ENCODE results near the gene UBTF. TPM values are rescaled to one million over a fixed set of nuclear protein-coding genes. Genes with fewer than 3 reads are reported as not detected.

UBTF gene
- total RNA-seq, 6 experiments from 2014 or later: 58.6 to 69.1 (median 65.6) TPM

DNA sequence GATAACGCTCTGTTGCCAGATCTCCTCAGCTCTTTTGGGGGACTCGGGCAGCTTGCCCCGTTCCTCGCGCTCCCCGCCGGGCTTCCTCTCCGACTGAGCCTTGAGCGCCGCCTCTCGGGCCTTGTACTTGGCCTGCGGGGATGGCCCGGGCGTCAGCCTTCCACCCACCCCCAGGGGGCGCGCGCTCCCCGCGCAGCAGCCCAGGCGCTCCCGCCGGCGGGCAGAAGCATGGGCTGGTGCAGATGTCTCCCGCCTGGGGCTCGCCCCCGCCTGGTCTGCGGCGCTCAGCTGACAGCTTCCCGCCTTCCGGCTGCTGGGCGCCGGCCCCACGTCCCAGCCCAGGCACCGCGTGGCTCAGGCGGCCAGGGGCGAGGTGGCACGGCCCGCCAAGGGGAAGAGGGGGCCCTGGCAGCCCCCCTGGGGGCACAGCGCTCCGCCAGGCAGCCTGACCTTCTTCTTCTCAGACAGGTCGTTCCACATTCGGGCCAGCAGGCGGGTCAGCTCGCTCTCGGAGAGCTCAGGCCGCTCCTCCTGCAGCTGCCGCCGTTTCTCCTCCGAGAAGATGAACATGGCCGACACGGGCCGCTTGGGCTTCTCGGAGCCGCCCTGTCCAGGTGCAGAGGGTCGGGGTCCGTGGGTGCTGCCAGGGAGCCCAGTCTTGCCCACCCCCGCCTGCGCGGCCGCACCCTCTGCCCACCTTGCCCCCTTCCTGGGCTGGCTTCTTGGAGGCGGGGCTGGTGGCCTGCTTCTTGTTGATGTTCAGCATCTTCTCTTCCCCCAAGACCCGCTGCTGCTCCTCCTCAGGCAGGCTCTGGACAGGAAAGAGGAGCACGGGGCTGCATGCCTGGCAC, 8.9 kb downstream of the UBTF start:
- peaks cover 35% of the 10 kb centered on the region for H3K4me1 Mint-ChIP-seq (ENCODE audit: low read depth)
- H3K27ac Mint-ChIP-seq: peak overlapping the region; percentile 72

DNA sequence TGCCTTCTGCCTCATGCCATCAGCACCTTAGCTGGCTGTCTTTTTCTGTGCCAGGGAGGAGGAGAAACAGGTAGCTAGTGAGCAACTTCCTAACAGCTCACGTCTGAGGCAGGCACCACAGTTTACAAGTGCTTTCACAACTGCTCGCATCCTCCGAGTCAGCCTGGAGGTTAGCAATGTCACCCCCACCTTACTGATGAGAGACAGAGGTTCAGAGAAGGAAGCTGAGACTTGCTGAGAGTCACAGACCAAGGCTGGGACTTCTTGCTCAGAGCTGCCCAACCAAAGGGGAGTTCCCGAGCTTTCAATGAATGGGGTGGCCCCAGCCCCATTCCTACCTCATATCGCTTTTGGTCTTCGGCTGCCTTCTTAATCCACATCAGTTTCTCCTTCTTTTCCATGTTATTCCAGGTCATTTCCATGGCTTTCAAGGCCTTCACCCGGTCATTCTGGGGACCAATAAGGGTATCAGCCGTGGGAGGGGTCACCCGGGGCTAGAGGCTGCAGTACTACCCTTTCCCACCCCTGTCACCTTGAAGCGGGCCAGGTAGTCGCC, 9.6 kb downstream of the UBTF start:
- H3K36me3 Mint-ChIP-seq (ENCODE audit: low read depth): peaks cover 40% of the 10 kb centered on the region
- no peak for DNase-seq
- H3K27me3 Mint-ChIP-seq (ENCODE audit: insufficient read depth): peaks cover 4% of the 10 kb centered on the region
- no peak overlapping the region for H3K4me3 Mint-ChIP-seq
- TF ChIP-seq, protein P1, sequence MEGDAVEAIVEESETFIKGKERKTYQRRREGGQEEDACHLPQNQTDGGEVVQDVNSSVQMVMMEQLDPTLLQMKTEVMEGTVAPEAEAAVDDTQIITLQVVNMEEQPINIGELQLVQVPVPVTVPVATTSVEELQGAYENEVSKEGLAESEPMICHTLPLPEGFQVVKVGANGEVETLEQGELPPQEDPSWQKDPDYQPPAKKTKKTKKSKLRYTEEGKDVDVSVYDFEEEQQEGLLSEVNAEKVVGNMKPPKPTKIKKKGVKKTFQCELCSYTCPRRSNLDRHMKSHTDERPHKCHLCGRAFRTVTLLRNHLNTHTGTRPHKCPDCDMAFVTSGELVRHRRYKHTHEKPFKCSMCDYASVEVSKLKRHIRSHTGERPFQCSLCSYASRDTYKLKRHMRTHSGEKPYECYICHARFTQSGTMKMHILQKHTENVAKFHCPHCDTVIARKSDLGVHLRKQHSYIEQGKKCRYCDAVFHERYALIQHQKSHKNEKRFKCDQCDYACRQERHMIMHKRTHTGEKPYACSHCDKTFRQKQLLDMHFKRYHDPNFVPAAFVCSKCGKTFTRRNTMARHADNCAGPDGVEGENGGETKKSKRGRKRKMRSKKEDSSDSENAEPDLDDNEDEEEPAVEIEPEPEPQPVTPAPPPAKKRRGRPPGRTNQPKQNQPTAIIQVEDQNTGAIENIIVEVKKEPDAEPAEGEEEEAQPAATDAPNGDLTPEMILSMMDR (IDR thresholded peaks at IDR 0.05): no peak
- no peaks in the 10 kb centered on the region for H3K9me3 Mint-ChIP-seq
- H3K27ac Mint-ChIP-seq: peak overlapping the region; percentile 72
- H3K4me1 Mint-ChIP-seq (ENCODE audit: low read depth): peaks cover 42% of the 10 kb centered on the region

More for the DNA sequence above, 8.9 kb downstream of the UBTF start:
- no peaks in the 10 kb centered on the region for H3K9me3 Mint-ChIP-seq
- DNase-seq: peak; percentile 38
- H3K36me3 Mint-ChIP-seq (ENCODE audit: low read depth): peaks cover 45% of the 10 kb centered on the region
- no peak overlapping the region for H3K4me3 Mint-ChIP-seq
- H3K27me3 Mint-ChIP-seq (ENCODE audit: insufficient read depth): peaks cover 4% of the 10 kb centered on the region
- TF ChIP-seq, protein P1 (IDR thresholded peaks at IDR 0.05): peak; percentile 97

DNA sequence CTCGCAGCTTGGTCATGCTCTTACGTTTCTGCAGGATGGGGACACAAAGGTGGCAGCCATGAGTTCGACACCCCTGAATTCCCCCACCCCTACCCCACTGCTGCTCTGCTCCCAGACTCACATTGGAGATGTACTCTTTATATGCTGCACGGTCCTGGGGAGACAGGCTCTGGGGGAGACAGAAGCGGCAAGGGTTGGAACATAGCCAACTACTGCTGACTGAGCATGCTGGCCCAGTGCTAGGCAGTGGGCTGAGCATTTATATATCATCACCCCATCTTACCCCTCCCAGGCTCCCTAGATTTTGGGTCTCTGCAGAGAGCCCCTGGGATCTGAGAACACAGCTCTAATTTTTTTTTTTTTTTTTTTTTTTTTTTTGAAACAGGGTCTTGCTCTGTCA, 11.7 kb downstream of the UBTF start:
- Mint-ChIP-seq H3K27me3 (ENCODE audit: insufficient read depth) (peaks cover 4% of the 10 kb centered on the region), H3K9me3 (no peaks in the 10 kb centered on the region), H3K36me3 (ENCODE audit: low read depth) (peaks cover 25% of the 10 kb centered on the region), H3K4me1 (ENCODE audit: low read depth) (peaks cover 63% of the 10 kb centered on the region), H3K27ac (peak overlapping the region; percentile 92), H3K4me3 (peak overlapping the region; percentile 53; the same call in 1 of the 2 replicates)
- DNase-seq: no peak
- TF ChIP-seq, protein P1 (IDR thresholded peaks at IDR 0.05): no peak

DNA sequence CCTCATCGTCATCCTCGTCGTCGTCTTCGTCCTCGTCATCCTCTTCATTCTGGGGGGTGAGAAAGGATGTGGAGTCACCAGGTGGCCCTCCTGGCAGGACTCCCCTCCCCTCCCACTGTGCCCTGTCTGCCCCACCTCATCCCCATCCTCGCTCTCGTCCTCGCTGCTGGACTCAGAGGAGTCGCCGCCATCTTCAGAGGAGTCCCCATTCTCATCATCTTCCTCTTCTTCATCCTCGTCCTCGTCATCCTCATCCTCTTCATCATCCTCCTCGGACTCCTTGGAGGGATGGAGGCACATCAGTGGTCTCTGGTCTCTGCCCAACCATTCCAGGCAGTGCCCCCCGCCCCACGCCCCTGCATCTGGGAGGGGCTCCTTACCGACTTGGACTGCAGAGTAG, 12.2 kb downstream of the UBTF start:
- peaks cover 4% of the 10 kb centered on the region for H3K27me3 Mint-ChIP-seq (ENCODE audit: insufficient read depth)
- no peak overlapping the region for H3K4me3 Mint-ChIP-seq
- no peak for DNase-seq
- peaks cover 67% of the 10 kb centered on the region for H3K4me1 Mint-ChIP-seq (ENCODE audit: low read depth)
- TF ChIP-seq, protein P1 (IDR thresholded peaks at IDR 0.05): no peak
- H3K9me3 Mint-ChIP-seq: no peaks in the 10 kb centered on the region
- H3K27ac Mint-ChIP-seq: no peak overlapping the region
- H3K36me3 Mint-ChIP-seq (ENCODE audit: low read depth): peaks cover 25% of the 10 kb centered on the region

DNA sequence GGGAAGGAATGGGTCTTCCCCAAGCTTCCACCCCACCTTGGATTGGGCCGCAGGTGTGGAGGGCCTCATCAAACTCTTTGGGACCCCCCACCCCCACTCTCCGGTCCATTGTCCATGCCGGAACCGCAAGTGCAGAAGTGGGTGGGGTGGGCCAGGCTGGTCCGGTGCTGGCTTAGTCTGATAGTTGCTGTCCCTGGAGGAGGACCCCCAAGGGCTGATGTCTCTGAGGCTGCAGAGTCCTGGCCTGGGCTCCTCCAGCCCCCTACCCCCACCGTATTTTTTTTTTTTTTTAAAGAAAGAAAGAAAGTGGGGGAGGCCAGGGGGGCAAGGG, 12.7 kb downstream of the UBTF start:
- Mint-ChIP-seq H3K27ac (no peak overlapping the region), H3K27me3 (ENCODE audit: insufficient read depth) (peaks cover 4% of the 10 kb centered on the region), H3K4me3 (no peak overlapping the region), H3K4me1 (ENCODE audit: low read depth) (peaks cover 72% of the 10 kb centered on the region), H3K36me3 (ENCODE audit: low read depth) (peaks cover 25% of the 10 kb centered on the region), H3K9me3 (no peaks in the 10 kb centered on the region)
- TF ChIP-seq, protein P1 (IDR thresholded peaks at IDR 0.05): no peak
- DNase-seq: no peak

All from HFFc6 (cell line).